K562 (cell line): ENCODE measurements around the gene SRF. TPM values are rescaled to one million over a fixed set of nuclear protein-coding genes. Genes with fewer than 3 reads are reported as not detected.
A peak's percentile ranks its signal among the peaks of the same experiment; 100 is the strongest.

Experiments used
- CC2D1A ChIP-seq: fragments of 450-650 bp; IDR thresholded peaks from 2 replicates; pipeline ENCODE4 v1.6.1; 2017; ENCODE audit warnings: mild to moderate bottlenecking
- DPF2 ChIP-seq: fragments of 450-650 bp; IDR thresholded peaks from 2 replicates; pipeline ENCODE4 v1.6.1; 2016
- FUS ChIP-seq: fragments of 200-400 bp; formaldehyde crosslinking; optimal IDR thresholded peaks from 2 replicates; pipeline ENCODE3; 2017; ENCODE audit warnings: low read depth, low read length
- GMEB1 ChIP-seq: fragments of 250-450 bp; sonication (Bioruptor Pico); IDR thresholded peaks from 2 replicates; pipeline ENCODE4 v1.4.0; 2020; ENCODE audit warnings: mild to moderate bottlenecking
- NFIC ChIP-seq: fragments of 450-650 bp; IDR thresholded peaks from 2 replicates; pipeline ENCODE4 v1.6.1; 2017; ENCODE audit warnings: mild to moderate bottlenecking, inconsistent platforms
- NR3C1 ChIP-seq: sonication (generic); formaldehyde crosslinking; IDR thresholded peaks from 2 replicates; pipeline ENCODE4 v1.8.1; 2022; ENCODE audit warnings: missing genetic modification reagents
- POLR2G ChIP-seq: fragments of 200-400 bp; formaldehyde crosslinking; IDR thresholded peaks from 2 replicates; pipeline ENCODE4 v1.6.1; 2017; ENCODE audit warnings: low read depth, mild to moderate bottlenecking, antibody characterized with exemption, low read length, moderate library complexity
- POLR3G ChIP-seq: IDR thresholded peaks from 2 replicates; pipeline ENCODE4 v1.6.1; 2011; ENCODE audit not compliant: insufficient read length, insufficient replicate concordance; ENCODE audit errors: extremely low read depth
- RFX7 ChIP-seq: fragments of 250-450 bp; sonication (Bioruptor Pico); IDR thresholded peaks from 2 replicates; pipeline ENCODE4 v1.5.1; 2021; ENCODE audit warnings: mild to moderate bottlenecking
- SAFB ChIP-seq: fragments of 200-400 bp; formaldehyde crosslinking; IDR thresholded peaks from 2 replicates; pipeline ENCODE4 v1.6.1; 2017; ENCODE audit warnings: low read depth, low read length, borderline replicate concordance
- SIN3A ChIP-seq, 2 experiments: fragments of 150-350 bp in 1 of 2; IDR thresholded peaks; 2 replicates each; pipeline ENCODE4 v1.6.1; 2011 to 2016; ENCODE audit warnings: borderline replicate concordance in 2 of 2, low read depth in 2 of 2, low read length in 2 of 2, mild to moderate bottlenecking in 2 of 2, moderate library complexity in 2 of 2; ENCODE audit not compliant: control insufficient read depth in 1 of 2
- SIX5 ChIP-seq, 2 experiments: IDR thresholded peaks; 2 replicates each; pipeline ENCODE4 v1.6.1; 2011; ENCODE audit warnings: low read length in 2 of 2, borderline replicate concordance in 1 of 2, low read depth in 1 of 2, mild to moderate bottlenecking in 1 of 2, moderate library complexity in 1 of 2; ENCODE audit not compliant: insufficient read depth in 1 of 2
- SMAD1 ChIP-seq: fragments of 150-350 bp; IDR thresholded peaks from 2 replicates; pipeline ENCODE4 v1.6.1; 2014; ENCODE audit warnings: low read length, low read depth; ENCODE audit not compliant: partially characterized antibody
- SMAD4 ChIP-seq: fragments of 250-450 bp; sonication (Bioruptor Pico); conservative IDR thresholded peaks from 2 replicates; pipeline ENCODE4 v1.8.0; 2021; ENCODE audit warnings: inconsistent platforms, mild to moderate bottlenecking, moderate library complexity
- STAG1 ChIP-seq: sonication (generic); formaldehyde crosslinking; IDR thresholded peaks from 2 replicates; pipeline ENCODE4 v1.5.0; 2020; ENCODE audit warnings: missing genetic modification reagents, borderline replicate concordance
- TARDBP ChIP-seq: fragments of 450-650 bp; IDR thresholded peaks from 2 replicates; pipeline ENCODE4 v1.6.1; 2016
- TEAD1 ChIP-seq, 2 experiments: fragments of 450-650 bp in 1 of 2; sonication (generic) in 1 of 2; formaldehyde crosslinking; IDR thresholded peaks; 2 replicates each; pipeline versions ENCODE4 v1.4.0 to v1.8.0; 2020 to 2022; ENCODE audit warnings: mild to moderate bottlenecking in 2 of 2, missing genetic modification reagents in 1 of 2
- TRIM24 ChIP-seq, 2 experiments: fragments of 450-650 bp; IDR thresholded peaks; 2 replicates each; pipeline ENCODE4 v1.6.1; 2016
- ZBTB1 ChIP-seq: sonication (generic); formaldehyde crosslinking; IDR thresholded peaks from 2 replicates; pipeline ENCODE4 v1.8.1; 2023; ENCODE audit warnings: missing genetic modification reagents, low read depth, mild to moderate bottlenecking, borderline replicate concordance
- ZFX ChIP-seq: sonication (generic); formaldehyde crosslinking; IDR thresholded peaks from 2 replicates; pipeline ENCODE4 v1.8.0; 2022; ENCODE audit warnings: mild to moderate bottlenecking, missing genetic modification reagents, moderate library complexity
- ZNF143 ChIP-seq: sonication (generic); formaldehyde crosslinking; IDR thresholded peaks from 2 replicates; pipeline ENCODE4 v1.9.0; 2022; ENCODE audit warnings: mild to moderate bottlenecking, missing genetic modification reagents
- ZNF197 ChIP-seq: fragments of 200-800 bp; sonication (Bioruptor generic); IDR thresholded peaks from 2 replicates; pipeline ENCODE4 v1.6.1; 2016; ENCODE audit warnings: low read depth, missing genetic modification characterization, missing compliant biosample characterization
- ZSCAN29 ChIP-seq: fragments of 450-650 bp; IDR thresholded peaks from 2 replicates; pipeline ENCODE4 v1.6.1; 2017
- polyA plus RNA-seq, 8 experiments: library from polyadenylated mRNA; depleted of rRNA in 4 of 8; stranded (reverse) in 5 of 8; unstranded in 3 of 8; fragments of >200 nt; fragmentation: Nextera tagmentation in 2 of 8; fragmentation: Illumina TruSeq in 1 of 8; extraction: Ambion mirVana in 2 of 8; extraction: Trizol in 1 of 8; gene quantifications; 2 replicates each; pipeline versions ENCODE4 v1.2.1 to v1.2.3, GENCODE V29; 2011 to 2014; ENCODE audit warnings: inconsistent platforms in 1 of 8, missing spikeins in 1 of 8
- total RNA-seq, 7 experiments: library from RNA; depleted of rRNA in 6 of 7; stranded (reverse); fragments of >200 nt in 6 of 7; fragmentation: Illumina TruSeq in 2 of 7; extraction: Trizol in 2 of 7; gene quantifications; 2 replicates each; pipeline versions ENCODE4 v1.2.1 to v1.2.3, GENCODE V29; 2011 to 2021; ENCODE audit warnings: low replicate concordance in 1 of 7
- TF ChIP-seq, protein P1 (sequence below): fragments of 450-650 bp; formaldehyde crosslinking; IDR thresholded peaks from 2 replicates; pipeline ENCODE4 v1.4.0; 2020; ENCODE audit warnings: mild to moderate bottlenecking, moderate library complexity
- TF ChIP-seq, protein P2 (sequence below): fragments of 250-450 bp; sonication (Bioruptor Pico); IDR thresholded peaks from 2 replicates; pipeline ENCODE4 v1.8.0; 2021; ENCODE audit warnings: mild to moderate bottlenecking, moderate library complexity

Gene SRF
- total and polyA plus RNA-seq, 9 of the 15 experiments (the other 6 are each of a cell fraction or from before 2014, with no cell fraction given), result 2.5 to 37.0 (median 24.6) TPM

- TF ChIP-seq GMEB1 (CRISPR knock-in tag) (0 out of 2 replicates have a peak, but pooled peaks have one; percentile 38), FUS (peak; percentile 75), NR3C1 (CRISPR knock-in tag) (peak; percentile 87; the same call in 1 of the 2 replicates), SMAD4 (CRISPR knock-in tag) (peak; percentile 92), ZFX (CRISPR knock-in tag) (peak; percentile 93), RFX7 (CRISPR knock-in tag) (no peak), TARDBP (peak; percentile 74; the same call in 1 of the 2 replicates), ZBTB1 (CRISPR knock-in tag) (peak; percentile 92), ZSCAN29 (no peak), TRIM24 (IDR thresholded peaks at IDR 0.05) (no peak), SIX5 (IDR thresholded peaks at IDR 0.05; ENCODE audit: borderline replicate concordance in 1 of 2, insufficient read depth in 1 of 2, low read depth in 1 of 2, low read length in 2 of 2) (no peak), SMAD1 (no peak), SIN3A (IDR thresholded peaks at IDR 0.05; ENCODE audit: borderline replicate concordance in 2 of 2, control insufficient read depth in 1 of 2, low read depth in 2 of 2, low read length in 2 of 2) (peak; percentile 26 to 47; a peak in 1 of 4 replicates), POLR2G (peak; percentile 97), CC2D1A (no peak), DPF2 (peak; percentile 22; the same call in 1 of the 2 replicates), NFIC (peak; percentile 30; the same call in 1 of the 2 replicates), STAG1 (CRISPR knock-in tag) (peak; percentile 56; the same call in 1 of the 2 replicates), POLR3G (no peak), ZNF143 (CRISPR knock-in tag) (peak; percentile 9; the same call in 1 of the 2 replicates), SAFB (0 out of 2 replicates have a peak, but pooled peaks have one; percentile 19), TEAD1 (CRISPR knock-in tag; IDR thresholded peaks at IDR 0.05) (peak; percentile 60 to 93; a peak in 1 of 4 replicates), ZNF197 (CRISPR knock-in tag) (peak; percentile 65; the same call in 1 of the 2 replicates)
- TF ChIP-seq, protein P1, sequence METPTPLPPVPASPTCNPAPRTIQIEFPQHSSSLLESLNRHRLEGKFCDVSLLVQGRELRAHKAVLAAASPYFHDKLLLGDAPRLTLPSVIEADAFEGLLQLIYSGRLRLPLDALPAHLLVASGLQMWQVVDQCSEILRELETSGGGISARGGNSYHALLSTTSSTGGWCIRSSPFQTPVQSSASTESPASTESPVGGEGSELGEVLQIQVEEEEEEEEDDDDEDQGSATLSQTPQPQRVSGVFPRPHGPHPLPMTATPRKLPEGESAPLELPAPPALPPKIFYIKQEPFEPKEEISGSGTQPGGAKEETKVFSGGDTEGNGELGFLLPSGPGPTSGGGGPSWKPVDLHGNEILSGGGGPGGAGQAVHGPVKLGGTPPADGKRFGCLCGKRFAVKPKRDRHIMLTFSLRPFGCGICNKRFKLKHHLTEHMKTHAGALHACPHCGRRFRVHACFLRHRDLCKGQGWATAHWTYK (CRISPR knock-in tag), result peak; percentile 89
- TF ChIP-seq, protein P2, sequence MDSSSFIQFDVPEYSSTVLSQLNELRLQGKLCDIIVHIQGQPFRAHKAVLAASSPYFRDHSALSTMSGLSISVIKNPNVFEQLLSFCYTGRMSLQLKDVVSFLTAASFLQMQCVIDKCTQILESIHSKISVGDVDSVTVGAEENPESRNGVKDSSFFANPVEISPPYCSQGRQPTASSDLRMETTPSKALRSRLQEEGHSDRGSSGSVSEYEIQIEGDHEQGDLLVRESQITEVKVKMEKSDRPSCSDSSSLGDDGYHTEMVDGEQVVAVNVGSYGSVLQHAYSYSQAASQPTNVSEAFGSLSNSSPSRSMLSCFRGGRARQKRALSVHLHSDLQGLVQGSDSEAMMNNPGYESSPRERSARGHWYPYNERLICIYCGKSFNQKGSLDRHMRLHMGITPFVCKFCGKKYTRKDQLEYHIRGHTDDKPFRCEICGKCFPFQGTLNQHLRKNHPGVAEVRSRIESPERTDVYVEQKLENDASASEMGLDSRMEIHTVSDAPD (CRISPR knock-in tag), result no peak
Measured at GRCh38 chr6:43228951-43229802, 58.1 kb downstream of the SRF start, which contains the start of gene DNPH1 (continued).
